ENCODE measurements around the gene UBE2E2.

DNA sequence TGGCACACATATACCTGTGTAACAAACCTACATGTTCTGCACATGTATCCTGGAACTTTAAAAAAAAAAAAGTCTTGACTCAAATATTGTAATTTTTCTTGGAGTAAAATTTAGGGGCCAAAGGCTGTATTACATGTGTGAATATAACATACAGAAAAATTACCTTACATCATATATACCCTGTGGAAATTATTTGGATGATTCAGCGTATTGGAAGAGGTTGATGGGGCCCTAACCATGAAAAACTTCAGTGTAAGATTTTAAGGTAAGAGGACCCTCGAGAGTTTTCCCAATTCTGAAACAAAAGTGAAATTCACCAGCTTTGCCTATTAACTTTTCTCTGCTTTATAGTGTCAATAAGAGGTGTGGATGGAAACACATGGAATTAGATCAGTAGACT is 56.4 kb downstream of the UBE2E2 start:
- TF ChIP-seq EZH2 (IDR thresholded peaks at IDR 0.05; ENCODE audit: borderline replicate concordance, low read length), result no peak
- TF ChIP-seq, protein P1, sequence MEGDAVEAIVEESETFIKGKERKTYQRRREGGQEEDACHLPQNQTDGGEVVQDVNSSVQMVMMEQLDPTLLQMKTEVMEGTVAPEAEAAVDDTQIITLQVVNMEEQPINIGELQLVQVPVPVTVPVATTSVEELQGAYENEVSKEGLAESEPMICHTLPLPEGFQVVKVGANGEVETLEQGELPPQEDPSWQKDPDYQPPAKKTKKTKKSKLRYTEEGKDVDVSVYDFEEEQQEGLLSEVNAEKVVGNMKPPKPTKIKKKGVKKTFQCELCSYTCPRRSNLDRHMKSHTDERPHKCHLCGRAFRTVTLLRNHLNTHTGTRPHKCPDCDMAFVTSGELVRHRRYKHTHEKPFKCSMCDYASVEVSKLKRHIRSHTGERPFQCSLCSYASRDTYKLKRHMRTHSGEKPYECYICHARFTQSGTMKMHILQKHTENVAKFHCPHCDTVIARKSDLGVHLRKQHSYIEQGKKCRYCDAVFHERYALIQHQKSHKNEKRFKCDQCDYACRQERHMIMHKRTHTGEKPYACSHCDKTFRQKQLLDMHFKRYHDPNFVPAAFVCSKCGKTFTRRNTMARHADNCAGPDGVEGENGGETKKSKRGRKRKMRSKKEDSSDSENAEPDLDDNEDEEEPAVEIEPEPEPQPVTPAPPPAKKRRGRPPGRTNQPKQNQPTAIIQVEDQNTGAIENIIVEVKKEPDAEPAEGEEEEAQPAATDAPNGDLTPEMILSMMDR (conservative IDR thresholded peaks at IDR 0.05 in 1 of 2, IDR thresholded peaks at IDR 0.05 in 1 of 2; ENCODE audit: extremely low read depth in 1 of 2, insufficient read depth in 1 of 2, low read depth in 1 of 2, low read length in 2 of 2), result no peak
